ENCODE data around the gene CDKN2B-AS1. TPM values are rescaled to one million over a fixed set of nuclear protein-coding genes. Genes with fewer than 3 reads are reported as not detected.

CDKN2B-AS1 gene
- total and polyA plus RNA-seq, 8 donors: 0.24 to 0.92 (median 0.55) TPM; not detected in 3

GRCh38 chr9:22158271-22158670 is 163.7 kb downstream of the CDKN2B-AS1 start:
- H3K36me3 ChIP-seq: no peaks in the 10 kb centered on the region
- H3K27ac ChIP-seq: peak overlapping the region in 1 of 4 donors; percentile 15
- no peaks in the 10 kb centered on the region for H3K27me3 ChIP-seq
- no peak for TF ChIP-seq CTCF (IDR thresholded peaks at IDR 0.05)
- no peak for DNase-seq
- peak in 1 of 4 donors; percentile 31 for ATAC-seq
- H3K4me3 ChIP-seq: no peak overlapping the region
- H3K4me1 ChIP-seq: peaks cover 0 to 6% (median 0%) of the 10 kb centered on the region in 3 donors
- FAIRE-seq: no peak
- H3K9me3 ChIP-seq: no peaks in the 10 kb centered on the region
- intact Hi-C loops (cut with DNase I): no loop called here

DNA sequence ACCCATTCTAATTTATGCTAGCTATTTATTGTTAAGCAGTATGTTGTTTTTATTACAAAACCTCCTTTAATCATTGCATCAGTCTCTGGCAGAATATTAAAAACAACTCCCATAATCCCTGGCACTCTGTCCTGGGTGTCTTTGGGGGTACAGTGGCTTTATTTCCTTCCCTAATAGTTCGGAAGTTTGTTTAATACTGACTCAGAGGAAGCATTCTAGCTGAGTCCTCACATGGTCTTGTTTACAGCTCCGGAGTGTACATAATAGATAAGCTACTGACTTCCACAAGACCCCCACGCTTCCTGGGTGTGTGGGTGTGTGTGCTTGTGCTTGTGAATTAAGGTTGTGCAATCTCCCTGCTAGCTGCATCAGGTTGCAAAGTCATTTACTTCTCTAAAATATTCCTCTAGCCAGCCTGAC is 164.3 kb downstream of the CDKN2B-AS1 start:
- TF ChIP-seq CTCF (IDR thresholded peaks at IDR 0.05): no peak

GRCh38 chr9:22159586-22159985 is 165.0 kb downstream of the CDKN2B-AS1 start:
- Histone ChIP-seq H3K27me3 (no peaks in the 10 kb centered on the region), H3K4me1 (peaks cover 0 to 6% (median 0%) of the 10 kb centered on the region in 3 donors), H3K27ac (peak overlapping the region in 1 of 4 donors; percentile 11), H3K4me3 (no peak overlapping the region), H3K36me3 (no peaks in the 10 kb centered on the region), H3K9me3 (no peaks in the 10 kb centered on the region)
- peak in 2 of 4 donors; percentile 26 to 31 for ATAC-seq
- WGBS, 2 donors: 87 to 95% methylated on average over 1 of the region's 1 CpG
- intact Hi-C loops (cut with DNase I): no loop called here
- no peak for FAIRE-seq
- DNase-seq: no peak
- no peak for TF ChIP-seq CTCF (IDR thresholded peaks at IDR 0.05)

More for the DNA sequence above, 164.3 kb downstream of the CDKN2B-AS1 start:
- ATAC-seq: peak in 3 of 4 donors; percentile 57 to 88 (median 85)
- intact Hi-C loops (cut with DNase I): no loop called here
- Histone ChIP-seq H3K36me3 (no peaks in the 10 kb centered on the region), H3K9me3 (no peaks in the 10 kb centered on the region), H3K27ac (peak overlapping the region in 2 of 4 donors; percentile 11 to 15), H3K4me3 (no peak overlapping the region), H3K27me3 (no peaks in the 10 kb centered on the region), H3K4me1 (peaks cover 0 to 6% (median 0%) of the 10 kb centered on the region in 3 donors)
- WGBS, 2 donors: 19 to 29% methylated on average over 3 of the region's 3 CpGs
- DNase-seq: peak in 1 of 6 donors; percentile 42
- FAIRE-seq: no peak

GRCh38 chr9:22160221-22160620 is 165.6 kb downstream of the CDKN2B-AS1 start:
- peaks cover 0 to 6% (median 0%) of the 10 kb centered on the region in 3 donors for H3K4me1 ChIP-seq
- no peaks in the 10 kb centered on the region for H3K36me3 ChIP-seq
- no peak overlapping the region for H3K4me3 ChIP-seq
- H3K27ac ChIP-seq: no peak overlapping the region
- no peak for TF ChIP-seq CTCF (IDR thresholded peaks at IDR 0.05)
- DNase-seq: no peak
- intact Hi-C loops (cut with DNase I): no loop called here
- no peak for ATAC-seq
- H3K9me3 ChIP-seq: no peaks in the 10 kb centered on the region
- no peak for FAIRE-seq
- no peaks in the 10 kb centered on the region for H3K27me3 ChIP-seq
- 58 to 66% methylated on average over 1 of the region's 1 CpG for WGBS, 2 donors

DNA sequence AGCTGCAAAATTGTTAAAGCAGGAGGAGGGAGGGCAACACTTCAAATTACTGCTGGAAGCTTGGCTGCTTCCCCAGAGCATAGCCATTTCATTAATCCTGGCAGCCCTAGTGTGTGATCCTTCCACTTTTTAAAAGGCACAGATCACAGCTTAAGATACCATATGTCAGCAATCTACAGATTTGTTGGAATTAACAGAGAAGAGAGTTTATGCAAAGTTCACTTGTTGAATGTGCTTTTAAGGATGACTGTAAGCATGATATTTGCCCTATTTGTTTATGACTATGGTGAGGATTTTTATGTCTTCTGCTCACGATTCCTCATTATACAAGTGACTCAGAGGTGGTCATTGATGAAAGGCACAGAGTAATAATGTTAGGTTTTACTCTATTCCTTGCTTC is 170.6 kb downstream of the CDKN2B-AS1 start:
- Histone ChIP-seq H3K4me3 (no peak overlapping the region), H3K27ac (no peak overlapping the region), H3K36me3 (no peaks in the 10 kb centered on the region), H3K9me3 (no peaks in the 10 kb centered on the region), H3K27me3 (peaks cover 0 to 4% (median 0%) of the 10 kb centered on the region in 4 donors), H3K4me1 (no peaks in the 10 kb centered on the region)
- FAIRE-seq: no peak
- no peak for ATAC-seq
- 42 to 49% methylated on average over 1 of the region's 1 CpG for WGBS, 2 donors
- TF ChIP-seq CTCF (IDR thresholded peaks at IDR 0.05): no peak
- no peak for DNase-seq
- intact Hi-C loops (cut with DNase I): no loop called here
